Activated CD8-positive, alpha-beta memory T cell treated with anti-CD3 and anti-CD28 coated beads for 48 hours (primary cell): ENCODE results near the gene HIBADH.
"Not testable (repeated sequence)": the region's sequence is repeated elsewhere in the genome, so short reads cannot be mapped to it uniquely, and the experiment has no call there.

Experiments
- DNase-seq, 3 experiments: peaks; one replicate each; pipeline ENCODE4 v3.0.0-alpha.2; 2020; ENCODE audit warnings: low read depth in 2 of 3, low spot score in 2 of 3

Gene HIBADH

DNA sequence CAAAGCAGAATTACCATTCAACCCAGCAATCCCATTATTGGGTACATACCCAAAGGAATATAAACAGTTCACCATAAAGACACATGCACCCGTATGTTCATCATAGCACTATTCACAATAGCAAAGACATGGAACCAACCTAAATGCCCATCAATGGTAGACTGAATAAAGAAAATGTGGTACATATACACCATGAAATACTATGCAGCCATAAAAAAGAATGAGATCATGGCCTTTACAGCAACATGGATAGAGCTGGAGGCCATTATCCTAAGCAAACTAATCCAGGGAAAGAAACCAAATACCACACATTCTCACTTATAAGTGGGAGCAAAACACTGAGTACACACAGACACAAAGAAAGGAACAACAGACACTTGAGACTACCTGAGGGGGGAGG lies 23.6 kb downstream of the HIBADH start:
- DNase-seq: not testable (repeated sequence)

DNA sequence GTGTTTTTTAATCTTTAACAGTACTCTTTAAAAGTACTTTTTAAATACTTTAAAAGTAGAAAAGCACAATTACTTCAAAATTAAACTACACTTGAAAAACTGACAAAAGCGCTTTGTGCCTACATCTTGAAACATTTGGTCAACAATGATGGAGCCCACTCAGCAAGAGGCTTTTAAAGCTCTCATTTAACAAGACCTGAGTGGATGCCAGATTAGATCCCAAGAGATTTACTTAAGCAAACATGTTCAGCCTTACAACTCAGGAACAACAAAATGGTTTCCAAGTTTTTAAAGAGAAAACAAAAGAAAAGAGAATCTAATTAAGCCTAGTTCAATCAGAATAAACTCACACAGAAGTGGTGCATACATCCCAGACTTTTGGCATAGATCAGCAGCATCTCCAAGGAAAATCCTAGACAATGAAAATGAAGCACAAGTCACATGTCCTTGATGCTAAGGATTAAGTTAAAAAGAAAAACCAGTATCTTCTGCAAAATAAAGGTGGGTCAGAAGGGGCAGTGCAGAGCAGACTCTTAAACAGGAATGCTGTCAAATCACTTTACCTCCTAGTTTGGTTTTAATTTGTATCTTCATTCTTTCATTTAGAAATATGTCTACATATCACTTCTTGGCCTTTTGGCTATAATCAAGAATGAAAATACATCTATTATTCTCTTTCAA lies 26.2 kb downstream of the HIBADH start:
- DNase-seq: no peak

DNA sequence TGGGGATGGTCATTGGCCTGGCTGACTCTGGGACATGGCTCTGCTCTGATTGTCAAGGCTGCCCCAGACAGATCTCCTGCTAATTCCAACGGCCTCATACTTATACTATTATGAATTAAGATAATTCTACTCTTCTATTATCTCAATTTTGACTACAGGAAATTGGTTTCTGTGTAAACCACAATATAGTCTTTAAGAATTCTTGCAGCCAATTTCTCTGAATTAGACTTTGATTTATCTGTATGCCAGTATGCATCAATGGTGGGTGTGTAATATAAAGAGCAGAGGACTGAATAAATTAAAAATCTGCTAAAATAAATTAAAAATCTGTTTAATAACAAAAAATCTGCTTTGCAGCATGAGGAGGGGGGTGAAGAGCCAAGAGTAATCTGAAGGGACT lies 27.0 kb downstream of the HIBADH start:
- DNase-seq: no peak

DNA sequence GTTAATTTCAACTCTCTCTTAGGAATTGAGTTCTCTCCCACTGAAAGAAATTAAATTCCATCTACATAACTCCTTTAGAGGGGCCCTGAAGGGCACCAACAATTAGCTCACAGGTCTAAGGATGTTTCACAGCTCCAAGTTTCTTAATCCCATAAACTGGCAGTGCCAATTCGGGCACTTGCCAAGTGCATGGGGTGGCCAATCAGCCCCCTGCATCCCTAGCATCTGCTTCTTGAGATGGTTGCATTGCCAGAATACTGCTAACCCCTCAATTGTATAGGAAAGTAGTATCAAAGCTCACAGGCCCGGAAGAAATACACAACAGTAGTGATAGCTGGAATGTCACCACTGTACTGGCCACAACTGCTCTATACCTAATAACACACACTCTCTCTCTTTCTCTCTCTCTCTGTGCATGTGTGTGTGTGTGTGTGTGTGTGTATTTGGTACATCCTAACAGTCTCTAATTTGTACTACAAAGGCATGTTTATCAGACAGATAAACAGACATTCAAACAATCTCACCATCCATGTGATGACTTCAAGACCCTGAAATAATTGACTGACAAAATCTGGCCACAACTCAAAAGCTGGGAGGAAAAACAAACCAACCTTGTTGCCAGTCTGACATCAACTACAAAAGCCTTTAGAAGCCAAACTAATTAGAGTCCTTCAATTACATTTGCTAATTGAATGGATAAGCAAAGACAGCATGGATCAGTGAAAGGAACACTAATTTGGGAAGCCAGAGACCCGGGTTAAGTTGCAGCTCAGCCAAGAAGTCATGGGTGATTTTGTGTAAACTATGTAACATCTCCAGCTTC lies 27.8 kb downstream of the HIBADH start:
- no peak for DNase-seq

DNA sequence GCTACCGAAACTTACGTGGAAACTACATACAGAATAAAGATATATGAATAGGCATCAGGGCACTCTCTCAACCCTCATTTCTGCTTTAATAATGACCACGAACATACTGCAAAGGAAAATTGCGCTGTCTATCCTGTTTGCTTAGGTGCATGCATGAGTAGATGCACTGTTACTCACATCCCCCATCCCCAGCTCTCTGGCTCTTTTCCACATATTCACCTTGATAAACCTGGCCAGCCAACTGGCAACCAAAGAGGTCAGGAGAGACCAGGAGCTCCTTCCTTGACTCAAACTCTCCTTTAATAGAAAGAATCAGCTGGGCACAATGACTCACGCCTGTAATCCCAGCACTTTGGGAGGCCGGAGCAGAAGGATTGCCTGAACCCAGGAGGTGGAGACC lies 29.6 kb downstream of the HIBADH start:
- DNase-seq: no peak

DNA sequence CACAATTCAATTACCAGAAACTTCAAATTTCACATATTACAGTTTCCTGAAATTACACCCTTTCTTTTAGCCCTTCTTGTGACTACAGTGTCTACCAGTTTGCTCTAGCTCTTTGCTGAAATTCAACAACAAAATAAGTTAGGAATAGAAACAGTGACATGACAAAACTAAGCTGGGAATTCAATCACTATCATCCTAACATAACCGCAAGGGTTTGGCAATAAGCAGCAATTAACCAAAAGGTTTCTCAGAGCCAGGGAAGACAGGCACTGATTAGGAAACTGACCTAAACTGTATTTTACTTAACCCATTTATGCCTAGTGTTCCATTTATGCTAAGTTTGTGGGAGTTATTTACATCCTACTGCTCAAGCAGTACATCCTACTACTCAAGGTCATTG lies 31.3 kb downstream of the HIBADH start:
- no peak for DNase-seq

DNA sequence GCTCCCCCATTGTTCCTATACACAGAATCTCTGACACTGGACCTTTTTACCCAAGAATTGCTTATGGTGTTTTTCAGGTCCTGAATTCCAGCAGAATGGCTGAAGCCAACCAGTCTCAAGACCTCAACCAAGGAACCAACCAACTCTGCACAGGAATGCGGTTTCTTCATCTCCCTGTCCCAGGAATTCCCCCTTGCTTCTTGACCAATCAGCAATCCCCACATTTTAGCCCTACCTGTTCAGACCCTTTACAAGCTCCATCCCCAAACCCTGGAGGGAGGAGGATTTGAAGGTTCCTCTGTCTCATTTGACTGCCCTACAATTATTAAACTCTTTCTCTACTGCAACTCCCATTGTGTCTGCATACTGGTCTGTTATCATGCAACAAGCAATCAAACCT lies 35.5 kb downstream of the HIBADH start:
- no peak for DNase-seq

DNA sequence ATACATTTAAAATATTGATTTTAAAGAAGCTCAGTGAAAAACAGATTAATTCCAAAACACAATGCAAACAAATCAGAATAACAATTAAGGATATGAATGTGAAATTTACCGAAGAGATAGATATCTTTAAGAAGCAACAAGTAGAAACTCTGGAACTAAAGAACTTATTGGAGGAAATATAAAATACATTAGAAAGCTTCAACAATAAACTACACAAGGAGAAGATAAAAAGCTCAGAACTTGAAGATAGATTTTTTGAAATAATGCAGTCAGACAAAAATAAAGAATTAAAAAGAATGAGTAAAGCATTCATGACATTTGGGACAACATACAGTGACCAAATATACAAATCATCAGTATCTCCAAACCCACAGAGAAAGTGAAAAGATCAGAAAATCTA lies 43.2 kb downstream of the HIBADH start:
- no peak for DNase-seq

DNA sequence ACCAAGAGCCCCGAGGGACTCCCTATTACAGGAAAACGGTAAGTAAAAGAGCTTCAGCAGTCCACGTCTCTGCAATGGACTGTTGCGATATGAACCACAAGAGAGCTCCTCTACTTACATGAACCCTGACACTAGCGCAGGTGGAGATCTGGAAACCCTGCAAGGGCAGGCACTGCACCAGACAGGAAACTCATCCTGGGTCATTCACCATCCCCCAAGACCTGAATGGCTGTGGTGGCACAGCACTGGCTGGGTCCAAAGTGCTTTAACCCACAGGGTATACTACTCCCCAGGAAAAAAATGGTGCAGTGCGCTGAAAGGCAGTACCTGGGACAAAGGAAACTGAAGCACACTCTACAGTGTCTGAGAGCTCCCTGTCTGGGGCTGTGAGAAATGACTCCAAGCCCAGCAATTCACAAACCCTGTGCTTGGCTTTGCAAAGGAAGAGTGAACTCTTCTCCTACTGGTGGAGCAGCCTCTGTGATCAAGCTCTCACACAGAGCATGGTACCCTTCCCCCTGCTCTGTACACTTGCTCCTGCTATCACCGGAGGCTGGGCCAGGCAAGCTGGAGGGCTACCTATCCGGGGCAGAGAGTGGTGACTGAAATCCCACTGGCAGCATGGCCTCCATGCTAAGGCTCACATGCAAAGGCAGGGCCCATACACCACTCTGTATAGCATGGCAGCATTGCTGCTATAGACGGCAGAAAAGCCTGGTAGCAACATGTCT lies 44.9 kb downstream of the HIBADH start:
- DNase-seq: no peak

DNA sequence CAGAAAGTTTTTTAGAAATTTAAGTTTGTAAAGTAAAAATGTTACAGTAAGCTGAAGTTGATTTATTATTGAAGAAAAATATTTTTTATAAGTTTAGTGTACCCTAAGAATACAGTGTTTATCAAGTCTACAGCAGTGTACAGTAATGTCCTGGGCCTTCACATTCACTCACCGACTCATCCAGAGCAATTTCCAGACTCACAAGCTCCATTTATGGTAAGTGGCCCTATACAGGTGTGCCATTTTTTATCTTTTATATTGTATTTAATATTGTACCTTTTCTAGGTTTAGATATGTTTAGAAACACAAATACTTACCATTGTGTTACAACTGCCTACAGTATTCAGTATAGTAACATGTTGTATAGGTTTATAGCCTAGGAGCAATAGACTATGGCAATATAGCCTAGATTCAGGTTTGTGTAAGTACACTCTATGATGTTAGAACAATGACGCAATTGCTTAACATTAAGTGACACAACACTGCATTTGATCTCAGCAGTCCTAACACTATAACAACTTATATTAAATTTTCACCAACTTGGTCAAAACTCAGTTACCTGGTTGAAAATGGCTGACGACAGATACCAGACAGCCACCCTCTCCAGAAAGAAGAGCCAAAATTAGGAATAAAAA lies 45.7 kb downstream of the HIBADH start:
- no peak for DNase-seq

DNA sequence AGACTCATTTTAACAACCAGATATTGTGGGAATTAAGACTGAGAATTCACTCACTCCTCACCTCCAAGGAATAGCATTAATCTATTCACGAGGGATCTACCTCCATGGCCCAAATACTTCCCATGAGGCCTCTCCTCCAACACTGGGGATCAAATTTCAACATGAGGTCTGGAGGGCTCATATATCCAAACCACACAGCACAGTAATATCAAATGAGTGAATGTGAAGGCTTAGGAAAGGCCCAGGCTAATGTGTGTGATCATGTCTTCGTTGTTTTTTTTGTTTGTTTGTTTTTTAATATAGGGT lies 46.5 kb downstream of the HIBADH start:
- DNase-seq: no peak

DNA sequence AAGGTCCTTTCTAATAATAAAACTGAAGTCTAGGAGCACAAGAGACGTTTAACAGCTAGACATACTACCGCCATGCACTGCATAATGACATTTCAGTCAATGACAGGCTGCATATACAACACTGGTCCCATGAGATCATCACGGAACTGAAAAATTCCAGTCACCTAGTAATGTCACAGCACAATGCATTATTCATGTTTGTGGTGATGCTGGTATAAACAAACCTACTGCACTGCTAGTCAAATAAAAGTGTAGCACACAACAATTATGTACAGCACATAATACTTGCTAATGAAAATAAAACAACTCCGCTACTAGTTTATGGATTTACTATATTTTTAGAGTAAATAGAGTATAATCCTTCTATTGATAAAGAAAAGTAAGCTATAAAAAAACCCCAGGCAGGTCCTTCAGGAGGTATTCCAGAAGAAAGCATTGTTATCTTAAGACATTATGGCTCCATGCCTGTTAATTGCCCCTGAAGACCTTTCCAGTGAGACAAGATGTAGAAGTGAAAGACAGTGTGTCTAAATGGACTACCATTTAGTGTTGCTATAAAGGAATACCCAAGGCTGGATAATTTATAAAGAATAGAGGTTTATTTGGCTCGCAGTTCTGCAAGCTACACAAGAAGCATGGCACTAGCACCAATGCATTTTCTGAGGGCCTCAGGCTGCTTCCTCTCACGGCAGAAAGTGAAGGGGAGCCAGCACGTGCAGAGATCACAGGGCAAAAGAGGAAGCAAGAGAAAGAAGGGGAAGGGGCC lies 47.1 kb downstream of the HIBADH start:
- no peak for DNase-seq

DNA sequence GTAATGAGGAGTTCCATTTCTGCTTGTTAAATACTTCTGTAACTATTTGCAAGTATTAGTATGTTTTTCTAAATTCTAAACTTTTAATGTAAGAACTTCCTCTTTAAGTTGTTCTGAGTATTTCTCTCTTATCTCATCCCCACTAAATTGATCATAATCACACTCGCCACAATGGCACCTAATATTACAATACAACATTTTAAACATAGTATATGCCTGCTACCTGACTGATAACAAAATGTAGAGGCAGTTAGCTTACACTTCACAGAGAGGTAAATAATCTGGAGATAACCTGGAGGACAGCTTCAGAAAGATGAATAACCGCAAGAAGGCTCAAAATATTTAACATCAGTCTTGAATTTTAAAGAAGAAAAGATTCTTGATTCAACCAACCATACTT lies 48.6 kb downstream of the HIBADH start:
- DNase-seq: no peak

DNA sequence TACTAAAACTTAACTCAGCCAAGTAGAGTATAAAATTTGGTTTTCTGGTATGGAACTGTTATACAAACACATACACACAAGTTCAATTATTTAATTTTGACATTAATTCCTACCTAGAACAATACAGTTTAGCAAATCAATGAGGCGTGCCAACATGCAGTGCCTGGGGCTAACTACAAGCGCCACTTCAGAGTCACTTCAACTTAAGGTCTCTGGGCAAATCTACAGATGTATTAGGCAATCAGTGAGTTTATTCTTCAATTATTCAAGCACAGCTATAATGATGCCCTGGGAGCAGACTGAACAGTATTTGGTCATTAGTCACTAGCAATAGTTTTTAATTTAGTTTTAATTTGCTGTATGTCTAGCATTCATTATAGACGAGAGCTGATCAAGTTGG lies 51.6 kb downstream of the HIBADH start:
- no peak for DNase-seq

DNA sequence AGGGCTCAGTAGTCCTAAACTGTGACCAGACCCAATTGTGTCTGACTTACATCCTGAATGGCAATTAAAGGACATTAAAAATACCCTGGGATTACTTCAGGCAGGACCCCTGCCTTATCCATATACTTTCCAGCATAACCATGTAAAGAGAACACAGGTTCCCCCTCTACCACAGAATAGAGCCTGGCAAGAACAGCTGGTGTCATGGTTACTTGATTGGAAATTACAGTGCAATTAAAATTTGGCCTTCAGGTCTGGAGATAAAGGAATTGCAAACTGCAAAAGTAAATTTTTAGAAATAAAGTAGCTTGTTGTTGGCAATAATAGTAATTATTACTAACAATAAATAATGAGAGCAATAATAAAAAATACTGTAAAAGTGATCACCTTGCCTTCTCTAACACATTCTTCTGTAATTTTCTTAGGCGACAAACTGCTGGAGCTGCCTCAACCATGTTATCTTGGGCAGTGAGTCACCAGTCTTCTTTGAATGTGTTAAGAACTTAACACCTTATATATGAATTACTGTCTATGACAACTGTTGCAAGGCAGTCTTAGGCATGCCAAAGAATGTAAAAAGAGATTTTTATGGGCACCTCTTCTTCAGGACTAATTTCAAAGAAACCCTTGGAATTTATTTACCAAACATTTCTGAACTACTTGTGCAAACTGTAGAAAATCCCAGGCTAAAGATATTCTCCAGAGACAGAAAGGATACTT lies 53.7 kb downstream of the HIBADH start:
- DNase-seq: no peak

DNA sequence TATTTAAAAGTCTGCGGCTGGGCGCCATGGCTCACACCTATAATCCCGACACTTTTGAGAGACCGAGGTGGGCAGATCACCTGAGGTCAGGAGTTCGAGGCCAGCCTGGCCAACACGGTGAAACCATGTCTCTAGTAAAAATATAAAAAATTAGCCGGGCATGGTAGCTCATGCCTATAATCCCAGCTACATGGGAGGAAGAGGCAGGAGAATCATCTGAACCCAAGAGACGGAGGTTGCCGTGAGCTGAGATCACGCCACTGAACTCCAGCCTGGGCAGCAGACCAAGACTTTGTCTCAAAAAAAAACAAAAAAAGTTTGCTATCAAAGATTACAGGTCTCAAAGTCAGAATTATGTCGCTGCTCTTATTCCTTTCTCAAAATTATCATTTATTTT lies 55.5 kb downstream of the HIBADH start:
- no peak for DNase-seq

DNA sequence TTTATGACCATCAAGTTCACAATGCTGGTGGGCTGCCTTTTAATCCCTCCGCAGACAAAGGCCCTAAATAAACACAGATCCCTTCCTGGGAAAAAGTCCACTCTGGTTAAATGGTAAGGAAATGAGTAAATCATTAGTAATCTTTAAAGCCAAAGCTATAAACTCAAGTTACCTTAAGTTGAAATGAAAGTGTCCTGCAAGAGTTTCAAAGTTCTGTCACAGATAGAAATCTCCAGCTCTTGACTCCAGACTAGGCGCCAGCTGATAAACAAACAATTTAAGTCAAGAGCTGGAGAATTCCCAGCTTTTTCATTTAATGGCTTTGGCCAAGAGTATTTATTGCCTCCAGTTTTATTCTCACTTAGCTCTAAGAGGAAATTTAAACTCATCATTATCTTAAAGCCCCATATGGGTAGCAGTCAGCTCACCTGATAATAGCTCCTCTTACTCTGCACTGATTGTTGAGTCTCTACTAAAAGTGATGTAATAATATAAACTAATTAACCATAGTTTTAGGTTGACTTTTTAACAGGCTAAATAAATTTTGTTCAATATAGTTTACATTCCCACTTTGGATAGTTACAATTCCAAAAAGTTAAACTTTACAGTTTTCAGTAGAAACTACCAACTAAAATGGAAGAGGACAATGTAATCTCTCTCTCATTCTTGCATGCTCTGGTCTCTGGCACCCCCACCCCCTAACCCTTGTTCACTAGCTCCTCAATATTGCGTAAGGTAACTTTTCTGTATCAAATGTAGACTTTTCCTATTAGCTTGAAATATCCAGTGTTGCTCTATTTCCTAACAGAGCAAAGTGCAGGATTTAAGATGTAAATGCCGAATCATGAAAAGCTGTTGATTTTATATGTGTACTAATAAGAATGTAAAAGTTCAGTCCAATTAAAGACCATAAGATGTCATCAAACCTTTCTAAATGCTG lies 56.1 kb downstream of the HIBADH start:
- no peak for DNase-seq

DNA sequence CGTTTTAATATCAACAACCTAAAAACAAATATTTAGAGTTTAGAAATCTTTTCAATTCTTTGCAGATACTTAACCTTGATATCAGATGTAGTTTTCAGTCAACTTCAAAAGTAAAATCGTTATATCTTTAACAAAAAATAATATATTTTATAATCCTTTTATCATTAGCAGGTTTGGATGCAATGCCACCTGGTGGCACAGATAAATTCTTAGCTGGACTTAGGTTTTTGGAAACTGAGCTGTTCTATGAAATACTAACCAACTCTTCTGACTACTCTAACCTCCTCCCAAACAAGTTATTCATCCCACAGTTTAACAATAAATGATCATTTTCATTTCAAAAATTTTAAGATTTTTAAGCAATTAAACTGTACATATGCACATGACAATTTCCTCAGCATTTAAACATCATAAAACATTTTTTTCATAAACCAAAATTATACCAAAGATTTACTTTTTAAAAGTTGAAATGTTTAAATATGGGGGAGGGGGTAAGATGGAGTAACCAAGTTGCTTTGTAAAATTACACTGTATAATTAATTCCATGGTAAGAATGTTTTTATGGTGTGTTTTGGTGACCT lies 56.9 kb downstream of the HIBADH start:
- DNase-seq: no peak

DNA sequence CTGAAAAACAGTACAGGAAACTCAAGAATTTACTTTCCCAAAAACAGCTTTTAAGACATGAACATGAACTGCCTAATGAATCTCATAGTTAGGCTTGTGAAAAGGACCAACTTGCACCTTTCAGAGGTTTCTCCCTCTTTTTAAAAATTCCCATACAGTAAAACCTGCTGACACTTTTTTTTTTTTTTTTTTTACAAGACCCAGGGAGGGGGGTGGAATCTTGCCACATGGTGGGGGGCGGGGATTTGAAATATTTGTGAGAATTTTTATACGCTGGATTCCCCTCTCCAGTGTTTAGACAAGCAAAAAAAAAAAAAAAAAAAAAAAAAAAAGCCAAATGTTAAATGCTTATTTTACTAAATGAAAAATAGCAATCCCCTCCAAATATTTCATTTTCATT lies 57.4 kb downstream of the HIBADH start:
- no peak for DNase-seq
